GM18861 (cell line): ENCODE results near the gene DHRSX.

Experiments used
- ATAC-seq: cut with Tn5 transposase; IDR thresholded peaks from one replicate; pipeline ENCODE4 v1.9.1; 2021; ENCODE audit not compliant: unreplicated experiment

The DHRSX gene

GRCh38 chrX:2176733-2177132, 324.0 kb downstream of the DHRSX start:
- ATAC-seq = no peak

GRCh38 chrX:2176274-2176673, 324.5 kb downstream of the DHRSX start:
- ATAC-seq = no peak

GRCh38 chrX:2172359-2172758, 328.4 kb downstream of the DHRSX start:
- no peak for ATAC-seq
